ENCODE data around the gene USP36. TPM values are rescaled to one million over a fixed set of nuclear protein-coding genes. Genes with fewer than 3 reads are reported as not detected.

The USP36 gene
- total RNA-seq, 1 experiment from 2014 or later, result 37.5 TPM

DNA sequence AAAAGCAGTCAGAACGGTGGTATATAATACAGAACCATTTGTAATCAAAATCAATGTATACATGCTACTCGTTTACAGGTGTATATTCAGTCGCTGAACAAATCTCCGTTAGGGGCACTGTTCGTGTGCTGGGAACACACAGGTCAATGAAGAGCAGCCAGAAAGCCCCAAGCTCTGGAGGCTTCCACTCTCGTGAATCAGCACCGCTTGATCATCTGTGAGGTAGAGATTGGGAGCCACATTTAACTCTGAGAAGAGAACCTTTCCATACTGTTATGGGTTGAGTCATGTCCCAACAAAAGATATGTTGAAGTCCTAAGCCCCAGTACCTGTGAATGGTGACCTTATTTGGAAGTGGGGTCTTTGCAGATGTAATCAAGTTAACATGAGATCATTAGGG, 53.2 kb downstream of the USP36 start:
- peak; percentile 31 for DNase-seq
- H4K20me1 ChIP-seq (ENCODE audit: low read length), result no peaks in the 10 kb centered on the region
- TF ChIP-seq, protein P1, sequence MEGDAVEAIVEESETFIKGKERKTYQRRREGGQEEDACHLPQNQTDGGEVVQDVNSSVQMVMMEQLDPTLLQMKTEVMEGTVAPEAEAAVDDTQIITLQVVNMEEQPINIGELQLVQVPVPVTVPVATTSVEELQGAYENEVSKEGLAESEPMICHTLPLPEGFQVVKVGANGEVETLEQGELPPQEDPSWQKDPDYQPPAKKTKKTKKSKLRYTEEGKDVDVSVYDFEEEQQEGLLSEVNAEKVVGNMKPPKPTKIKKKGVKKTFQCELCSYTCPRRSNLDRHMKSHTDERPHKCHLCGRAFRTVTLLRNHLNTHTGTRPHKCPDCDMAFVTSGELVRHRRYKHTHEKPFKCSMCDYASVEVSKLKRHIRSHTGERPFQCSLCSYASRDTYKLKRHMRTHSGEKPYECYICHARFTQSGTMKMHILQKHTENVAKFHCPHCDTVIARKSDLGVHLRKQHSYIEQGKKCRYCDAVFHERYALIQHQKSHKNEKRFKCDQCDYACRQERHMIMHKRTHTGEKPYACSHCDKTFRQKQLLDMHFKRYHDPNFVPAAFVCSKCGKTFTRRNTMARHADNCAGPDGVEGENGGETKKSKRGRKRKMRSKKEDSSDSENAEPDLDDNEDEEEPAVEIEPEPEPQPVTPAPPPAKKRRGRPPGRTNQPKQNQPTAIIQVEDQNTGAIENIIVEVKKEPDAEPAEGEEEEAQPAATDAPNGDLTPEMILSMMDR (conservative IDR thresholded peaks at IDR 0.05; ENCODE audit: low read depth, low read length), result no peak; the same call in 1 of the 2 replicates
- no peak for TF ChIP-seq EZH2 (IDR thresholded peaks at IDR 0.05; ENCODE audit: low read length, unreplicated experiment)
- no peak for TF ChIP-seq EZH2phosphoT487 (IDR thresholded peaks at IDR 0.05; ENCODE audit: borderline replicate concordance, low read length)
- H3K9ac ChIP-seq (ENCODE audit: low read length), result no peak overlapping the region
- H3K9me3 ChIP-seq (ENCODE audit: low read length), result no peaks in the 10 kb centered on the region
- POLR2A ChIA-PET (ENCODE audit: unreplicated experiment), result no interaction called here
- no peak overlapping the region for H3K27ac ChIP-seq (ENCODE audit: low read length)
- no peak for ATAC-seq
- no peaks in the 10 kb centered on the region for H3F3A ChIP-seq (ENCODE audit: low read length, unreplicated experiment)
- H2AFZ ChIP-seq (ENCODE audit: low read length), result no peak overlapping the region
- peaks cover 6% of the 10 kb centered on the region for H3K4me1 ChIP-seq (ENCODE audit: insufficient read depth, low read length)
- CTCF ChIA-PET, result interaction anchor here (0.5 kb wide), 1 partner anchor 51 kb away, joined by 3 read pairs; no protein-coding TSS in a partner anchor
- H3K4me3 ChIP-seq (ENCODE audit: low read length), result no peak overlapping the region
- H3K4me2 ChIP-seq (ENCODE audit: low read length), result no peak overlapping the region
- no peaks in the 10 kb centered on the region; the same call in 1 of the 2 replicates for H3K36me3 ChIP-seq (ENCODE audit: low read depth, low read length)
- no TSS peak for BruUV-seq (replicated peaks)
- no peaks in the 10 kb centered on the region for H3K9me2 ChIP-seq (replicated peaks; ENCODE audit: low read length)
- no peaks in the 10 kb centered on the region for H3K27me3 ChIP-seq (ENCODE audit: low read length)
- H3K79me2 ChIP-seq (ENCODE audit: low read length), result no peaks in the 10 kb centered on the region
- intact Hi-C loops (cut with micrococcal nuclease), result loop anchor here (10.0 kb wide), 1 partner anchor 47 kb away; no protein-coding TSS in a partner anchor

DNA sequence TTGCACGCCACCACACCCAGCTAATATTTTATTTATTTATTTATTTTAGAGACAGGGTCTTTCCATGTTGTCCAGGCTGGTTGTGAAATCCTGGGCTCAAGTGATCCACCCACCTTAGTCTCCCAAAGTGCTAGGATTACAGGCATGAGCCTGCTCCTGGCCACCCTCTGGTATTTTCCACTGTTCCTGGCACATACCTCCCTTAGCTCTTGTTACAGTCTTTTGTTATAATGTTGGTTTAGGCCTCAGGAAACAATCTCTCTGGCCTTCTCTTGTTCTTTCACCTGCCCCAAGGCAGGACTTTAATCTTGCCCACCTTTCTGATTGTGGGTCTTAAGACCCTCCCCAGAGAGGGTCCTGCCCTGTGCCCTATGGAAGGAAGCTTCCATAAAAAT, 55.0 kb downstream of the USP36 start:
- BruUV-seq (replicated peaks), result no TSS peak
- POLR2A ChIA-PET (ENCODE audit: unreplicated experiment), result interaction anchor here (0.6 kb wide), 1 partner anchor 732 kb away, joined by 10 read pairs; no protein-coding TSS in a partner anchor
- intact Hi-C loops (cut with micrococcal nuclease), result loop anchor here (10.0 kb wide), 1 partner anchor 49 kb away; no protein-coding TSS in a partner anchor
- TF ChIP-seq EZH2phosphoT487 (IDR thresholded peaks at IDR 0.05; ENCODE audit: borderline replicate concordance, low read length), result no peak
- no peak for TF ChIP-seq EZH2 (IDR thresholded peaks at IDR 0.05; ENCODE audit: low read length, unreplicated experiment)
- TF ChIP-seq, protein P1 (conservative IDR thresholded peaks at IDR 0.05; ENCODE audit: low read depth, low read length), result no peak
- Histone ChIP-seq H3K27ac (ENCODE audit: low read length) (no peak overlapping the region), H3K36me3 (ENCODE audit: low read depth, low read length) (no peaks in the 10 kb centered on the region), H4K20me1 (ENCODE audit: low read length) (no peaks in the 10 kb centered on the region), H3F3A (ENCODE audit: low read length, unreplicated experiment) (no peaks in the 10 kb centered on the region), H3K79me2 (ENCODE audit: low read length) (peaks cover 11% of the 10 kb centered on the region), H3K27me3 (ENCODE audit: low read length) (no peaks in the 10 kb centered on the region), H3K9me2 (replicated peaks; ENCODE audit: low read length) (no peaks in the 10 kb centered on the region), H3K9ac (ENCODE audit: low read length) (no peak overlapping the region), H3K4me2 (ENCODE audit: low read length) (no peak overlapping the region), H3K9me3 (ENCODE audit: low read length) (no peaks in the 10 kb centered on the region), H3K4me1 (ENCODE audit: insufficient read depth, low read length) (peaks cover 6% of the 10 kb centered on the region), H2AFZ (ENCODE audit: low read length) (no peak overlapping the region), H3K4me3 (ENCODE audit: low read length) (no peak overlapping the region)
- DNase-seq (no peak), ATAC-seq (no peak)
- CTCF ChIA-PET, result no interaction called here

DNA sequence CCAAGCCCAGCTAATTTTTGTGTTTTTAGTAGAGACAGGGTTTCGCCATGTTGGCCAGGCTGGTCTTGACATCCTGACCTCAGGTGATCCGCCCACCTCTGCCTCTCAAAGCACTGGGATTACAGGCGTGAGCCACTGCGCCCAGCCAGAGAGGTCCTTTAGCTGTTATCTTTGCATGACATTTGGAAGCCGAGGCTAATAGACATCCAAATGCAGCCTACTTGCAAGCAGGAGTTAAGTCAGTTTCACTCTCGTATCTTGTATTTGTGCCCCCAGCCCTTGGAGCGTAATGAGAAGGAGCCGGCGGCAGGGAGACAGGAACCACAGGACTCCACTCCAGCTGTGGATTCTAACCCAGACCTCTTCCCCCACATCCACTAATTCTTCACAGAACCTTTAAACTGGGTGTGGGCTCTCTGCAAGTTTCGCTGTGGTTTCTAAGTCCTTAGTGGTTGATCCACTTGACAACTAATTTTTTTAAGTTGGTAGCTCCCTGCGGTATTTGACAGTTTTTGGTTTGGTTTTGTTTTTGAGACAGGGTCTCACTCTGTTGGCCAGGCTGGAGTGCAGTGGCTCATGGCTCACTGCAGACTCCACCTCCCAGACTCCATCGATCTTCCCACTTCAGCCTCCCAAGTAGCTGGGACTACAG, 55.5 kb downstream of the USP36 start:
- H3K9ac ChIP-seq (ENCODE audit: low read length), result no peak overlapping the region
- no peaks in the 10 kb centered on the region for H3K9me2 ChIP-seq (replicated peaks; ENCODE audit: low read length)
- DNase-seq, result no peak
- TF ChIP-seq EZH2 (IDR thresholded peaks at IDR 0.05; ENCODE audit: low read length, unreplicated experiment), result no peak
- TF ChIP-seq, protein P1 (conservative IDR thresholded peaks at IDR 0.05; ENCODE audit: low read depth, low read length), result no peak
- no peak for TF ChIP-seq EZH2phosphoT487 (IDR thresholded peaks at IDR 0.05; ENCODE audit: borderline replicate concordance, low read length)
- no peaks in the 10 kb centered on the region for H3F3A ChIP-seq (ENCODE audit: low read length, unreplicated experiment)
- H3K9me3 ChIP-seq (ENCODE audit: low read length), result no peaks in the 10 kb centered on the region
- H3K4me2 ChIP-seq (ENCODE audit: low read length), result no peak overlapping the region
- BruUV-seq (replicated peaks), result no TSS peak
- H3K27ac ChIP-seq (ENCODE audit: low read length), result no peak overlapping the region
- intact Hi-C loops (cut with micrococcal nuclease), result loop anchor here (10.0 kb wide), 1 partner anchor 50 kb away; no protein-coding TSS in a partner anchor
- ChIA-PET POLR2A (ENCODE audit: unreplicated experiment) (no interaction called here), CTCF (no interaction called here)
- H2AFZ ChIP-seq (ENCODE audit: low read length), result no peak overlapping the region
- H3K36me3 ChIP-seq (ENCODE audit: low read depth, low read length), result no peaks in the 10 kb centered on the region
- ATAC-seq, result no peak
- peaks cover 8% of the 10 kb centered on the region for H3K4me1 ChIP-seq (ENCODE audit: insufficient read depth, low read length)
- no peaks in the 10 kb centered on the region for H3K27me3 ChIP-seq (ENCODE audit: low read length)
- peaks cover 15% of the 10 kb centered on the region for H3K79me2 ChIP-seq (ENCODE audit: low read length)
- H4K20me1 ChIP-seq (ENCODE audit: low read length), result no peaks in the 10 kb centered on the region
- H3K4me3 ChIP-seq (ENCODE audit: low read length), result no peak overlapping the region
